ENCODE data around the gene GALNT2.

GALNT2 gene

DNA sequence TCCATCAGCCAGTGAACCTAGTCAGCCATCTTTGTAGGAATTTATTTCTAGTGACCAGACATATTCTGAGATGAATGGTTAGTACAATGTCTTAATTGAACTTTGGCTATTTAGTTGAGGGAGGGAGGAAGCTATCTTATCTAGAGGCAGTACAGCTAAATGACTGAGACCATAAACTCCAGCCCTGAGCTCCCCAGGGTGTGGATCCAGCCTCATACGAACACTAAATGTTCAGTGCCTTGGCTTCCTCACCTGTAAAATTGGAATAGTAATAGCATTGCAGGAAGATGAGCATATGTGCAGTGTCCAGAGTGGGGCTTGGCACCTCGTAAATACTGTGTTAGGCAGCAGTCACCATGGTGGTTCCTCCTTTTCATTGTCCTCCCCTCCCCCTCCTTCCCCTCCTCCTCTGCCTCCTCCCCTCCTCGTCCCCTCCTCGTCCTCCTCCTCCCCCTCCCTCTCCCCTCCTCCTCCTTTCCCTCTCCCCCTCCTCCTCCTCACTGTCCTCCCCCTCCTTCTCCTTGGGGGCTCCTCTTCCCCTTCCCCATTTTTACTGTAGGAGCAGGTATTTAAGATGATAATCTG is 108.2 kb downstream of the GALNT2 start:
- Histone ChIP-seq H3K27me3 (ENCODE audit: control insufficient read depth in 1 of 2, insufficient read depth in 2 of 2, low read length in 2 of 2) (no peaks in the 10 kb centered on the region), H3K27ac (ENCODE audit: low read depth, low read length) (no peak overlapping the region), H3K36me3 (ENCODE audit: insufficient read depth, low read length) (no peaks in the 10 kb centered on the region), H3K9me3 (ENCODE audit: low read length) (no peaks in the 10 kb centered on the region), H3K4me3 (ENCODE audit: low read depth in 1 of 2, low read length in 2 of 2) (no peak overlapping the region), H3K9ac (ENCODE audit: low read length) (no peak overlapping the region), H3K4me1 (ENCODE audit: insufficient read depth, low read length) (peaks cover 5% of the 10 kb centered on the region)

DNA sequence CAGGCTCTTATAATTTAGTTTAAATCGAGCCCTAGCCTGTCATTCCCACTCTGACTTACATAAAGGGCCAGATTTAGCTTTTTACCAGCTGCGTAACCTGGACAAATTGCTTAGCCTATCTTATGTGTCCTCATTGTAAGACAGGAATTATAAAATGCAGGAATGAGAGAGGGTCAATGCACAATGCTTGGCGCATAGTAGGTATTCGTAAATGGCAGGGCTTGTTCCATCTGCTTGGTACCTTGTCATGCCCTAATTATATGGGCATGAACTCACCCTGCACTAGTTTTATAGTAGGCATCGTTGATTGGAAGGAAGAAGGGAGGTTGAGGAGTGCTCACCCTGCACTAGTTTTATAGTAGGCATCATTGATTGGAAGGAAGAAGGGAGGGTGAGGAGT is 108.8 kb downstream of the GALNT2 start:
- H3K4me1 ChIP-seq (ENCODE audit: insufficient read depth, low read length), result no peaks in the 10 kb centered on the region
- H3K36me3 ChIP-seq (ENCODE audit: insufficient read depth, low read length), result no peaks in the 10 kb centered on the region
- H3K9me3 ChIP-seq (ENCODE audit: low read length), result no peaks in the 10 kb centered on the region
- no peak overlapping the region for H3K9ac ChIP-seq (ENCODE audit: low read length)
- no peaks in the 10 kb centered on the region for H3K27me3 ChIP-seq (ENCODE audit: control insufficient read depth in 1 of 2, insufficient read depth in 2 of 2, low read length in 2 of 2)
- no peak overlapping the region for H3K27ac ChIP-seq (ENCODE audit: low read depth, low read length)
- no peak overlapping the region for H3K4me3 ChIP-seq (ENCODE audit: low read depth in 1 of 2, low read length in 2 of 2)

- Histone ChIP-seq H3K27ac (ENCODE audit: low read depth, low read length) (no peak overlapping the region), H3K4me3 (ENCODE audit: low read depth in 1 of 2, low read length in 2 of 2) (no peak overlapping the region), H3K27me3 (ENCODE audit: control insufficient read depth in 1 of 2, insufficient read depth in 2 of 2, low read length in 2 of 2) (no peaks in the 10 kb centered on the region), H3K4me1 (ENCODE audit: insufficient read depth, low read length) (no peaks in the 10 kb centered on the region), H3K36me3 (ENCODE audit: insufficient read depth, low read length) (no peaks in the 10 kb centered on the region), H3K9ac (ENCODE audit: low read length) (no peak overlapping the region), H3K9me3 (ENCODE audit: low read length) (no peaks in the 10 kb centered on the region)
Observed at GRCh38 chr1:230176326-230176725, 109.3 kb downstream of the GALNT2 start.

- Histone ChIP-seq H3K4me3 (ENCODE audit: low read depth in 1 of 2, low read length in 2 of 2) (peak overlapping the region in 1 of 2 donors; percentile 3), H3K4me1 (ENCODE audit: insufficient read depth, low read length) (no peaks in the 10 kb centered on the region), H3K27ac (ENCODE audit: low read depth, low read length) (no peak overlapping the region)
Observed at GRCh38 chr1:230176871-230177411, 109.9 kb downstream of the GALNT2 start.

GRCh38 chr1:230179249-230179648 is 112.2 kb downstream of the GALNT2 start:
- no peak overlapping the region for H3K9ac ChIP-seq (ENCODE audit: low read length)
- H3K27ac ChIP-seq (ENCODE audit: low read depth, low read length), result no peak overlapping the region
- H3K27me3 ChIP-seq (ENCODE audit: control insufficient read depth in 1 of 2, insufficient read depth in 2 of 2, low read length in 2 of 2), result no peaks in the 10 kb centered on the region
- no peaks in the 10 kb centered on the region for H3K4me1 ChIP-seq (ENCODE audit: insufficient read depth, low read length)
- no peak overlapping the region for H3K4me3 ChIP-seq (ENCODE audit: low read depth in 1 of 2, low read length in 2 of 2)
- no peaks in the 10 kb centered on the region for H3K9me3 ChIP-seq (ENCODE audit: low read length)
- no peaks in the 10 kb centered on the region for H3K36me3 ChIP-seq (ENCODE audit: insufficient read depth, low read length)

More at GRCh38 chr1:230176871-230177411, 109.9 kb downstream of the GALNT2 start:
- Histone ChIP-seq H3K9ac (ENCODE audit: low read length) (no peak overlapping the region), H3K27me3 (ENCODE audit: control insufficient read depth in 1 of 2, insufficient read depth in 2 of 2, low read length in 2 of 2) (no peaks in the 10 kb centered on the region), H3K36me3 (ENCODE audit: insufficient read depth, low read length) (no peaks in the 10 kb centered on the region), H3K9me3 (ENCODE audit: low read length) (no peaks in the 10 kb centered on the region)

- no peak overlapping the region for H3K9ac ChIP-seq (ENCODE audit: low read length)
- H3K27me3 ChIP-seq (ENCODE audit: control insufficient read depth in 1 of 2, insufficient read depth in 2 of 2, low read length in 2 of 2), result no peaks in the 10 kb centered on the region
- H3K27ac ChIP-seq (ENCODE audit: low read depth, low read length), result peak overlapping the region; percentile 29
- H3K9me3 ChIP-seq (ENCODE audit: low read length), result no peaks in the 10 kb centered on the region
- H3K4me3 ChIP-seq (ENCODE audit: low read depth in 1 of 2, low read length in 2 of 2), result peak overlapping the region in 1 of 2 donors; percentile 22
- H3K4me1 ChIP-seq (ENCODE audit: insufficient read depth, low read length), result peaks cover 18% of the 10 kb centered on the region
- H3K36me3 ChIP-seq (ENCODE audit: insufficient read depth, low read length), result no peaks in the 10 kb centered on the region
Observed at GRCh38 chr1:230185076-230186001, 118.3 kb downstream of the GALNT2 start.

GRCh38 chr1:230186003-230186863 is 119.2 kb downstream of the GALNT2 start:
- H3K36me3 ChIP-seq (ENCODE audit: insufficient read depth, low read length), result no peaks in the 10 kb centered on the region
- peak overlapping the region in 1 of 2 donors; percentile 22 for H3K4me3 ChIP-seq (ENCODE audit: low read depth in 1 of 2, low read length in 2 of 2)
- H3K27ac ChIP-seq (ENCODE audit: low read depth, low read length), result peak overlapping the region; percentile 29
- peaks cover 26% of the 10 kb centered on the region for H3K4me1 ChIP-seq (ENCODE audit: insufficient read depth, low read length)
- no peak overlapping the region for H3K9ac ChIP-seq (ENCODE audit: low read length)
- H3K27me3 ChIP-seq (ENCODE audit: control insufficient read depth in 1 of 2, insufficient read depth in 2 of 2, low read length in 2 of 2), result no peaks in the 10 kb centered on the region
- H3K9me3 ChIP-seq (ENCODE audit: low read length), result no peaks in the 10 kb centered on the region

GRCh38 chr1:230186874-230187273 is 119.8 kb downstream of the GALNT2 start:
- Histone ChIP-seq H3K4me3 (ENCODE audit: low read depth in 1 of 2, low read length in 2 of 2) (no peak overlapping the region), H3K27me3 (ENCODE audit: control insufficient read depth in 1 of 2, insufficient read depth in 2 of 2, low read length in 2 of 2) (no peaks in the 10 kb centered on the region), H3K9me3 (ENCODE audit: low read length) (no peaks in the 10 kb centered on the region), H3K9ac (ENCODE audit: low read length) (no peak overlapping the region), H3K27ac (ENCODE audit: low read depth, low read length) (no peak overlapping the region), H3K36me3 (ENCODE audit: insufficient read depth, low read length) (no peaks in the 10 kb centered on the region), H3K4me1 (ENCODE audit: insufficient read depth, low read length) (peaks cover 32% of the 10 kb centered on the region)

DNA sequence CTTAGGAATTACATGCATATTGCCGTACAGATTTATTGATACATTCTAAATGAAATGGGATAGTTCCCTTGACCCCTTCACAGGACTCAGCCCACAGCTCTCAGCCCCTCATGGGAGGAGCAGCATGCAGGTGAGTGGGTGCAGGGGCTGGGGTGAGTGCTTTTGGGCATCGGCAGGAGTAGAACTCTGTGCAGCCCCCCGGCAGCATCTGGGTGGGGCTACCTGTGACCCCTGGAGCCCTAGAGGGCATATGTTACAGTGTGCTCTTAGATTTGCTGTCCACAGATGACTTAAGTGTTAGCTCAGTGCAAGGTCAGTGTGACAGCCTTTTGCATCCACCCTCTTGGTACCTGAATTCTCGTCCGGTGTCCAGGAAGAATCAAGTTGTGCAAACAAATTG is 120.3 kb downstream of the GALNT2 start:
- Histone ChIP-seq H3K27ac (ENCODE audit: low read depth, low read length) (no peak overlapping the region), H3K36me3 (ENCODE audit: insufficient read depth, low read length) (no peaks in the 10 kb centered on the region), H3K27me3 (ENCODE audit: control insufficient read depth in 1 of 2, insufficient read depth in 2 of 2, low read length in 2 of 2) (no peaks in the 10 kb centered on the region), H3K4me1 (ENCODE audit: insufficient read depth, low read length) (peaks cover 32% of the 10 kb centered on the region), H3K9ac (ENCODE audit: low read length) (no peak overlapping the region), H3K9me3 (ENCODE audit: low read length) (no peaks in the 10 kb centered on the region), H3K4me3 (ENCODE audit: low read depth in 1 of 2, low read length in 2 of 2) (no peak overlapping the region)

DNA sequence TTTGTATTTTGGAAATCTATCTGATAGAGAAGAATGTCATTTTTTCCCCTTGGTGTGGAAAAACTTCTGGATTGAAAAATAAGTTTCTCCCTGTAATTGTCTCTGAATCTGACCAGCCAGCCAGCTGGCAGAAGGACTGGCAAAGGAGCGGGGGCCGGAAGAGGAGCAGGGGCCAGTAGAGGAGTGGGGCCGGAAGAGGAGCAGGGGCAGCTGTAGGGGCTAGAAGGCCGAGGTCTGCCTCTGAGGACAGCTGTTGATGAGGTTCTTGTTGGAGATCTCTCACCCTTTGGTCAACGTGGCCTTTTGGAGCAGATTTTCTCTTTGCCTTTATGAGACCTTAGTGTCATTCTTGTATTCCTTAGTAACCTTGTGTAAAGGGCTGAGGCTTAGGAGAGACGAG is 121.8 kb downstream of the GALNT2 start:
- Histone ChIP-seq H3K4me1 (ENCODE audit: insufficient read depth, low read length) (peaks cover 36% of the 10 kb centered on the region), H3K9me3 (ENCODE audit: low read length) (no peaks in the 10 kb centered on the region), H3K9ac (ENCODE audit: low read length) (no peak overlapping the region), H3K4me3 (ENCODE audit: low read depth in 1 of 2, low read length in 2 of 2) (no peak overlapping the region), H3K27me3 (ENCODE audit: control insufficient read depth in 1 of 2, insufficient read depth in 2 of 2, low read length in 2 of 2) (no peaks in the 10 kb centered on the region), H3K36me3 (ENCODE audit: insufficient read depth, low read length) (no peaks in the 10 kb centered on the region), H3K27ac (ENCODE audit: low read depth, low read length) (no peak overlapping the region)

GRCh38 chr1:230189341-230189740 is 122.3 kb downstream of the GALNT2 start:
- H3K9me3 ChIP-seq (ENCODE audit: low read length), result no peaks in the 10 kb centered on the region
- H3K27ac ChIP-seq (ENCODE audit: low read depth, low read length), result no peak overlapping the region
- peaks cover 36% of the 10 kb centered on the region for H3K4me1 ChIP-seq (ENCODE audit: insufficient read depth, low read length)

More at GRCh38 chr1:230189341-230189740, 122.3 kb downstream of the GALNT2 start:
- Histone ChIP-seq H3K27me3 (ENCODE audit: control insufficient read depth in 1 of 2, insufficient read depth in 2 of 2, low read length in 2 of 2) (no peaks in the 10 kb centered on the region), H3K9ac (ENCODE audit: low read length) (no peak overlapping the region), H3K36me3 (ENCODE audit: insufficient read depth, low read length) (no peaks in the 10 kb centered on the region), H3K4me3 (ENCODE audit: low read depth in 1 of 2, low read length in 2 of 2) (no peak overlapping the region)
